Measurements from ENCODE around the gene NFIB. TPM values are rescaled to one million over a fixed set of nuclear protein-coding genes. Genes with fewer than 3 reads are reported as not detected.

NFIB gene
- total RNA-seq, 4 donors from 2014 or later: 24.0 to 40.9 (median 30.6) TPM

GRCh38 chr9:14292181-14292739 is 21.7 kb downstream of the NFIB start:
- no peaks in the 10 kb centered on the region for H3K27me3 ChIP-seq
- H3K4me3 ChIP-seq: no peak overlapping the region
- TF ChIP-seq POLR2A (IDR thresholded peaks at IDR 0.05): no peak
- TF ChIP-seq CTCF (IDR thresholded peaks at IDR 0.05 in 4 of 5, conservative IDR thresholded peaks at IDR 0.05 in 1 of 5): no peak
- peak overlapping the region in 3 of 4 donors; percentile 9 to 51 (median 11) for H3K27ac ChIP-seq
- ATAC-seq: no peak
- no peaks in the 10 kb centered on the region for H3K9me3 ChIP-seq
- in situ Hi-C loops (cut with MboI; ENCODE audit: low sequenced_read_pairs in 4 of 4): no loop called here
- H3K4me1 ChIP-seq: peaks cover 50 to 52% of the 10 kb centered on the region in 2 donors
- intact Hi-C loops (cut with DNase I; ENCODE audit: low total_unique reads): no loop called here
- DNase-seq: no peak
- no peaks in the 10 kb centered on the region for H3K36me3 ChIP-seq

GRCh38 chr9:14289916-14290315 is 24.0 kb downstream of the NFIB start:
- ATAC-seq: no peak
- Histone ChIP-seq H3K4me1 (peaks cover 38 to 44% of the 10 kb centered on the region in 2 donors), H3K9me3 (no peaks in the 10 kb centered on the region), H3K36me3 (no peaks in the 10 kb centered on the region), H3K27me3 (no peaks in the 10 kb centered on the region), H3K4me3 (no peak overlapping the region), H3K27ac (no peak overlapping the region)
- TF ChIP-seq CTCF (IDR thresholded peaks at IDR 0.05 in 4 of 5, conservative IDR thresholded peaks at IDR 0.05 in 1 of 5): no peak
- no peak for TF ChIP-seq POLR2A (IDR thresholded peaks at IDR 0.05)
- no peak for DNase-seq
- intact Hi-C loops (cut with DNase I; ENCODE audit: low total_unique reads): no loop called here
- in situ Hi-C loops (cut with MboI; ENCODE audit: low sequenced_read_pairs in 4 of 4): no loop called here

GRCh38 chr9:14288433-14288832 is 25.5 kb downstream of the NFIB start:
- DNase-seq (no peak), ATAC-seq (no peak)
- H3K4me3 ChIP-seq: no peak overlapping the region
- peaks cover 32 to 38% of the 10 kb centered on the region in 2 donors for H3K4me1 ChIP-seq
- H3K36me3 ChIP-seq: no peaks in the 10 kb centered on the region
- H3K27me3 ChIP-seq: no peaks in the 10 kb centered on the region
- no peak for TF ChIP-seq CTCF (IDR thresholded peaks at IDR 0.05 in 4 of 5, conservative IDR thresholded peaks at IDR 0.05 in 1 of 5)
- H3K9me3 ChIP-seq: no peaks in the 10 kb centered on the region
- in situ Hi-C loops (cut with MboI; ENCODE audit: low sequenced_read_pairs in 4 of 4) (no loop called here), intact Hi-C loops (cut with DNase I; ENCODE audit: low total_unique reads) (no loop called here)
- peak overlapping the region in 2 of 4 donors; percentile 32 to 35 for H3K27ac ChIP-seq

GRCh38 chr9:14286121-14286520 is 27.8 kb downstream of the NFIB start:
- Histone ChIP-seq H3K27ac (no peak overlapping the region), H3K36me3 (no peaks in the 10 kb centered on the region), H3K4me3 (no peak overlapping the region), H3K27me3 (no peaks in the 10 kb centered on the region), H3K9me3 (no peaks in the 10 kb centered on the region), H3K4me1 (peaks cover 41 to 52% of the 10 kb centered on the region in 2 donors)
- intact Hi-C loops (cut with DNase I; ENCODE audit: low total_unique reads) (no loop called here), in situ Hi-C loops (cut with MboI; ENCODE audit: low sequenced_read_pairs in 4 of 4) (no loop called here)
- TF ChIP-seq CTCF (IDR thresholded peaks at IDR 0.05 in 4 of 5, conservative IDR thresholded peaks at IDR 0.05 in 1 of 5) (no peak), POLR2A (IDR thresholded peaks at IDR 0.05) (no peak)
- ATAC-seq (peak; percentile 69 to 70), DNase-seq (no peak)

- Histone ChIP-seq H3K4me1 (peaks cover 38 to 58% of the 10 kb centered on the region in 2 donors), H3K36me3 (no peaks in the 10 kb centered on the region), H3K9me3 (no peaks in the 10 kb centered on the region), H3K4me3 (no peak overlapping the region), H3K27me3 (no peaks in the 10 kb centered on the region), H3K27ac (peak overlapping the region in 1 of 4 donors; percentile 16)
- intact Hi-C loops (cut with DNase I; ENCODE audit: low total_unique reads): no loop called here
- ATAC-seq (no peak), DNase-seq (no peak)
- TF ChIP-seq CTCF (IDR thresholded peaks at IDR 0.05 in 4 of 5, conservative IDR thresholded peaks at IDR 0.05 in 1 of 5) (no peak), POLR2A (IDR thresholded peaks at IDR 0.05) (no peak)
- in situ Hi-C loops (cut with MboI; ENCODE audit: low sequenced_read_pairs in 4 of 4): no loop called here
Observed at GRCh38 chr9:14283276-14283675, 30.7 kb downstream of the NFIB start.
